H1 (cell line): ENCODE data around the gene BPHL.

Source experiments
- CREB1 ChIP-seq: IDR thresholded peaks from 2 replicates; pipeline ENCODE4 v1.6.1; 2012; ENCODE audit warnings: inconsistent platforms
- CTCF ChIP-seq, 3 experiments: IDR thresholded peaks; 1 replicate in 2 of 3; 2 replicates in 1 of 3; pipeline versions ENCODE4 v1.5.1 to v1.6.1; 2011; ENCODE audit warnings: low read length in 3 of 3, mild to moderate bottlenecking in 3 of 3, inconsistent platforms in 2 of 3, low read depth in 1 of 3, moderate library complexity in 1 of 3; ENCODE audit not compliant: insufficient read depth in 1 of 3; ENCODE audit errors: control extremely low read depth in 1 of 3
- EP300 ChIP-seq, 2 experiments: IDR thresholded peaks; 1 replicate in 1 of 2; 2 replicates in 1 of 2; pipeline ENCODE4 v1.6.1; 2011 to 2012; ENCODE audit warnings: low read depth in 2 of 2, low read length in 2 of 2, mild to moderate bottlenecking in 2 of 2, borderline replicate concordance in 1 of 2, inconsistent platforms in 1 of 2, moderate library complexity in 1 of 2
- FOSL1 ChIP-seq: IDR thresholded peaks from 2 replicates; pipeline ENCODE4 v1.6.1; 2011; ENCODE audit warnings: mild to moderate bottlenecking, low read depth, low read length, moderate library complexity; ENCODE audit not compliant: insufficient read depth
- POLR2A ChIP-seq, 2 experiments: IDR thresholded peaks; 1 replicate in 1 of 2; 2 replicates in 1 of 2; pipeline ENCODE4 v1.6.1; 2011; ENCODE audit warnings: low read depth in 2 of 2, low read length in 2 of 2, mild to moderate bottlenecking in 2 of 2; ENCODE audit errors: control extremely low read depth in 1 of 2
- POLR2AphosphoS5 ChIP-seq: IDR thresholded peaks from 2 replicates; pipeline ENCODE4 v1.6.1; 2011; ENCODE audit warnings: low read depth, low read length
- RBBP5 ChIP-seq: IDR thresholded peaks from 2 replicates; pipeline ENCODE4 v1.7.1; 2012; ENCODE audit warnings: low read depth, mild to moderate bottlenecking, inconsistent platforms, low read length, moderate library complexity, borderline replicate concordance
- SP4 ChIP-seq: IDR thresholded peaks from 2 replicates; pipeline ENCODE4 v1.6.1; 2012; ENCODE audit warnings: low read length, inconsistent platforms
- TAF1 ChIP-seq: IDR thresholded peaks from 2 replicates; pipeline ENCODE4 v1.6.1; 2011; ENCODE audit warnings: mild to moderate bottlenecking, low read depth, low read length
- TCF12 ChIP-seq: IDR thresholded peaks from 2 replicates; pipeline ENCODE4 v1.6.1; 2011; ENCODE audit warnings: low read depth, mild to moderate bottlenecking, low read length

GRCh38 chr6:3159805-3160781 lies 41.6 kb downstream of the BPHL start:
- TF ChIP-seq POLR2A (IDR thresholded peaks at IDR 0.05; ENCODE audit: control extremely low read depth in 1 of 2, low read depth in 2 of 2, low read length in 2 of 2): no peak
- TF ChIP-seq FOSL1: no peak
- TF ChIP-seq SP4: no peak
- TF ChIP-seq TAF1: no peak
- no peak for TF ChIP-seq EP300 (IDR thresholded peaks at IDR 0.05; ENCODE audit: borderline replicate concordance in 1 of 2, low read depth in 2 of 2, low read length in 2 of 2)
- no peak for TF ChIP-seq CREB1
- no peak for TF ChIP-seq TCF12
- no peak for TF ChIP-seq RBBP5
- TF ChIP-seq CTCF (IDR thresholded peaks at IDR 0.05; ENCODE audit: control extremely low read depth in 1 of 3, insufficient read depth in 1 of 3, low read depth in 1 of 3, low read length in 3 of 3): no peak
- no peak for TF ChIP-seq POLR2AphosphoS5
